GM18861 (cell line): ENCODE results near the gene SPESP1.

Source experiments
- ATAC-seq: cut with Tn5 transposase; IDR thresholded peaks from one replicate; pipeline ENCODE4 v1.9.1; 2021; ENCODE audit not compliant: unreplicated experiment

The SPESP1 gene

GRCh38 chr15:68930268-68931022 lies at the start of gene SPESP1:
Gene SPESP1 (plus strand): TSS chr15:68930525. CDS start chr15:68930654, 129 bp downstream.
- ATAC-seq = peak; percentile 57

DNA sequence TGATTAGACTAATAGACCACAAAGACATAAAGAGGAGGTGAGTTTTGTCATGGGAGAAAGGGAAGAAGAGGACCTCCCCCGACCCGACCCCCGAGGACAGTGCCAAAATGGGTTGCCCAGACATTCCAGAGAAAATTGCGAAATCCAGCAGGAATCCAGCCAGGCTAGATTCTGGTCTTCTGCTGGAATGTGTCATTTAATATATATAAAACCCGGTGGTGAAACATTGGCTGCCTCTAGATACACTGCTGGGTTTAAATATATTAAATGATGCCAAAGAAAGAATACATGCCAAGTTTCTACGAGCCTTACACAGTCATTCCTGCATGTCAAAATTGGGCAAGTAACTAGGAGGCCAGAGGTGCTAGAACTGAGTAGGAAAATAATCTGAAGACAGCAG lies 45.3 kb upstream of the SPESP1 start:
- ATAC-seq = no peak

DNA sequence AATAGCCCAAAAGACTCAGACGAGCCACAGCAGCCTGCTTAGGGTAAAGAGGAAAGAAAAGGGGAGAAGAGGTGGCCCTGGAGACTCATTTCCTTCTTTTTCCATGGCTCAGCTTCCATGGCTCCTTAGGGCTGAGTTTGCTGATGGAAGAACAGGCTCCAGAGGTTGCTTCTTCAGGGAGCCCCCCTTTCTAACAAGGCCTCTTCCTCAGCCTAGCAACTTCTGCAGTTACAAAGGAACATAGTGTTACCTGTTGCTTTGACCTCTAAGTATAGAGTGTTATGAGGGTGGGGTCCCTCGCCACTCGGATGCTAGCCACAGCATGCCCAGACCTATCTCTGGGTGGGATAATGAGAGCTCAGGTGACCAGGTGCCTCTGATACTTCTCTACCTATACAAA lies 43.2 kb upstream of the SPESP1 start:
- ATAC-seq = no peak

GRCh38 chr15:68887819-68888218 lies 42.5 kb upstream of the SPESP1 start:
- no peak for ATAC-seq

DNA sequence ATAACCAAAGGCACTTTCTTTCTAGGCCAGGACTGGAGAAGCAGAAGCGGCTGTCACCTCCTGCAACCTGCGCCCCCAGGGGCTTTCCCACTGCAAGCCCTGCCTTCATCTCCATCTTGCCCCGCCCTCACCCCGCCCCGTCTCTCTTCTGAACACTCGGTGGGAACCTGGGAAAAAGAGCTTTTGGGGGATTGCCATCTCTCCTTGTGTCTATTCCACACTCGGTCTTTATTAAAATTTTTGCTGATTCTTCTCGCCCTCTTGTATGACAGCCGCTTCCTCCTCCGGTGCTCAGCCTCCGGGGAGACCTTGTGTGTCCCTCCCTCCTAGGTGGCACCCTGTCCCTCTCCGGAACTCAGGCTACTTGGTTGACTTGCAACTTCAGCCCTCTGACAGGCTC lies 41.9 kb upstream of the SPESP1 start:
- ATAC-seq = no peak

GRCh38 chr15:68894208-68894607 lies 36.1 kb upstream of the SPESP1 start:
- no peak for ATAC-seq

DNA sequence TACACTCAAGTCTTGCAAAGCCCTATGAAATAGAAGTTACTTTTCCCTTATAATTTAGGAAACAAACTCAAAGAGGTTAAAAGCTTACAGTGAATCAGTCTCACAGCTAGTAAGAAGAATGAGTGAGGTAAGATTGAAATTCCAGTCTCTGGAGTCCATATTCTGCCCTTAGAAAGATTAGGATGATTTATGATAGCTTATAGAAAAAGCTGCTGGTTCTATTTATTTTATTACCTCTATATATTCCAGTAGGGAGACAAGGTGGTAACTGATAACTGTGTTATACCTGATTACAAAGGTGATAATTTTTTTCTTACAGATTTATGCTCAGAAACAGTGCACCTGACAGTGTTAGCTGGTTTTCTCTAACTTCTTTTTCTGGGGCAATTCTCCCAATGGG lies 34.1 kb upstream of the SPESP1 start:
- ATAC-seq = no peak

DNA sequence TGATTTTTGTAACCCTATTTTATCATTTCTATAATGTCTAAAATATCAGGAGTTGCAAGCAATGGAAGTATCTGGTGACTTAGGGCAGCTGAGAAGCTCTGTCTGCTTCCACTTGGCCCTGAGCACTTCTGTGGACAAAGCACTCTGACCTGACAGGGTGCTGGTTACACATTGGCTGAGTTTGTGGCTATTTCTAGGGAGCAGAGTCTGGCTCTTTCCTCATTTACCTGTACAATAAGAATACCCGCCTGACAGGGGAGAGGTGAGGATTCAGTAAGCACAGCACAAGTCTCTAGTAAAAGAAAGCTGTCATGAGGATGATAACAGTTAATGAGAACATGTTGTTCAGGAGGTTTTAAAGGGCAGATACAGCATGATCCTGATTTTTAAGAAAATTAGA lies 33.3 kb upstream of the SPESP1 start:
- no peak for ATAC-seq

GRCh38 chr15:68900027-68900426 lies 30.3 kb upstream of the SPESP1 start:
- ATAC-seq = no peak

DNA sequence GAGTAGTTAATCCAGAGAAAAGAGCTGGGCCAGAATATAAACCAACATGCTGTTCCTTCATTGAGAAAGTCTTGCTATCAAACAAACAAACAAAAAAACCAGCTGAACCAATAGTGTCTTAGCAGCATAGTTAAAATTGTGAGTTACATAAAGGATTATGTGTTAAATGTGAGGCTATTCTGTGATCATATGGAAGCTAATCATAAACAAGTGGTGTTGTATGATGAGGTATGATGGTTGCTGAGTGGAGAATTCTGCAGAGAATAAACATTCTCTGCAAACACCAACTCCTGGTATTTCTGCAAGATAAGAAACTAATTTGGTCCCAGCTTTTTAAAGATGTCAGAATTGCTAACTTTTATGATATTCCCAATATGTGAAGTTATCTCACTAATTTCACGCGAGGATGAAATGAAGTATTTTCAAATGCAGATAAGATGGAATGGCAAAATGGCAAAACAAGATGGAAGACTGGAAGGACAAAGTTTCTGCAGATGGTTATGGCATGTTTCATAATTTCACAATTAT lies 22.9 kb upstream of the SPESP1 start:
- ATAC-seq = no peak

- ATAC-seq = no peak
Observed at GRCh38 chr15:68909601-68910100, 20.7 kb upstream of the SPESP1 start.

GRCh38 chr15:68910341-68910740 lies 20.0 kb upstream of the SPESP1 start:
- ATAC-seq = no peak

DNA sequence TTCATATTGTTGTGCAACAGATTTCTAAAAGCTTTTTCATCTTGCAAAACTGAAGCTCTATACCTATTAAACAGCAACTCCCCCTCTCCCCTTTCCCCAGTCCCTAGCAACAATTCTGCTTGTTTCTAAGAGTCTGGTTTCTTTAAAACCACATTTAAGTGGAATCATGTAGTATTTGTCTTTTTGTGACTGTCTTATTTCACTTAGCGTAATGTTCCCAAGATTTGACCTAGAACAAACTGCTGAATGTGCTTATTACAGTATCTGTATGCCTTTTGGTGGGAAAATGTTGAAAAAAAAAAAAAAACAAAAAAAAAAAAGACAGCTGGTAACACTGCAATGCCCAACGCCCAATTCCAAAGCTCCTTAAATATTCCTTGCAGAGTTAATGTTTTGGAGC lies 19.5 kb upstream of the SPESP1 start:
- no peak for ATAC-seq

DNA sequence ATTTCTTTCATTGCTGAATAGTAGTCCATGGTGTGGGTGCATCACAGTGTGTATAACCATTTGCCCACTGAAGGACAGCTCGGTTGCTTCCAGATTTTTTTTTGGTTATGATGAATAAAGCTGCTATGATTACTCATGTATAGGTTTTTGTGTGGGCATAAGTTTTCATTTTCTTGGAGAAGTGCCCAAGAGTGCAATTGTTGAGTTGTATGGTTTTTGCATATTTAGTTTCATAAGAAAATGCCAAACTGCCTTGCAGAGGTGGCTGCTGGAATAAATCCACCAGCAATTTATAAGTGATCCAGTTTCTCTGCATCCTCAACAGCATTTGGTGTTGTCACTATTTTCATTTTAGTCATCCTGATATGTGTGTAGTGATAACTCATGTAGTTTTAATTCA lies 8.4 kb upstream of the SPESP1 start:
- no peak for ATAC-seq

- ATAC-seq = no peak
Observed at GRCh38 chr15:68924866-68925560, 5.3 kb upstream of the SPESP1 start.

DNA sequence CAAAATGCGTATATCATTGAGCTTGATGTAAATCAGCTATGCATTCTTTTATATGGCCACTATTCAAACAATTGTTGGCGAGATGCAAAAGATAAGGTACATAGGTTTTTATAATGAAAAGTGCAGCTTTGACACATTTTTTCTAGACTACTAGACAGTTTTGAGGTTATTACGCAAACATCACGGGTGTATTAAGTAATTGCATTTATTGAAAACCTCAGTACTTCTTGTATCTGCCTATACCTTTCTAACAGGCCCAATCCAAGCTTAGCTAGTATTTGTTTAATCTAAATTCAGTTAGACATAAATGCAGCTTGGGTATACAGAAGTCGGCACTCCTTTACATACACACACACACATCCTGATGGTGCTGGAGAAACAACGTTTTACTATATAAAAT lies 2.7 kb downstream of the SPESP1 start:
- ATAC-seq = no peak

DNA sequence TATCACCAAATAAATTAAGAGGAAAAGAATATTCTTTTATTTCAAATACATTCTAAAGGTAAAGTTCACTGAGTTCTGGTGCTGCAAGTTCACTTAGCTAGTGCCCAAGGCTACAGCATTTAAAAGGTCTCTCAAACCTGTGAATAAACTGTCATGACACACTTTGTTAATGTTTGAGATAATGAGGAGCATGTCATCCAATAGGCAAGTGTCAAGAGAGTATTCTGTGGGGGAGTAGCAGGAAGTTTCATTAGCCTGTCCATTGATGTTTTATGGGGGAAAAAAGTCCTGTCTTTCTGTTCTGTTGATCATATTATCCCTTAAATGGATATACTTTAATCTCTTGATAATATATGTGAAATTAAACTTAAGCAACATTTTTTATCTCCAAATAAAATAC lies 4.0 kb downstream of the SPESP1 start:
- no peak for ATAC-seq

DNA sequence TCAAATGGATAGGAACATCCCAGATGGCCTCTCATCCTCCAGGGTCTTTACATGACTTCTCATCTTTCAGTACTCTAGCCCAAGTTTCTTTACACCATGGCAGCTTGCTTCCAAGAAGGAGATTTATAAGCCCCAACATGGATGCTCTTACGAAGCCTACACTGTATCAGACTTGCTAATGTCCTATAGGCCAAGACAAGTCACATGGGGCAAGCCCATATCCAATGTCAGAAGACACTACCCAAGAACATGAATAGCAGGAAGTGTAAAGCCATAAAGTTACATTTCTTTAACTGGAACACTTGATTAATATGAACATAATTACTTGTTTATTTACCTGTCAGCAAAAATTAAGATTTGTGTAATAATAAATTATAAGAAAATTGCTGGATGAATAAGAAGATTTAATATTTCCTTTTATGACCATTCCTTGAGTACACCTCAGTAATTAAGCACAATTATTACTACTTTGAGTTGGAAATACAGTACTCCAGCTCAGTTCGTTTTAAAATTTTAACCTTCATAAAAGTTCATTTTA lies 5.1 kb downstream of the SPESP1 start:
- ATAC-seq = no peak

GRCh38 chr15:68939501-68939900 lies 9.2 kb downstream of the SPESP1 start:
- no peak for ATAC-seq

DNA sequence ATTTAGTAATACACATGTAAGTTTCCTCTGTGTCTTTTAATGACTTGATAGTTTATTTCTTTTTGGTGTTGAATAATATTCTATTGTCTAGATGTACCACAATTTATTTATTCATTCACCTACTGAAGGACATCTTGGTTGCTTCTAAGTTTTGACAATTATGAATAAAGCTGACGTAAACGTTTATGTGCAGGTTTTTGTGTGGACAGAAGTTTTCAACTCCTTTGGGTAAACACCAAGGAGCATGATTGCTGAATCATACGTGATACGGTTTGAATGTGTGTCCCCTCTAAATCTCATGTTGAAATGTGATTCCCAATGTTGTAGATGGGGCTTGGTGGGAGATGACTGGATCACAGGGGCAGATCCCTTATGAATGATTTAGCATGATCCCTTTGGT lies 21.5 kb downstream of the SPESP1 start:
- ATAC-seq = no peak

DNA sequence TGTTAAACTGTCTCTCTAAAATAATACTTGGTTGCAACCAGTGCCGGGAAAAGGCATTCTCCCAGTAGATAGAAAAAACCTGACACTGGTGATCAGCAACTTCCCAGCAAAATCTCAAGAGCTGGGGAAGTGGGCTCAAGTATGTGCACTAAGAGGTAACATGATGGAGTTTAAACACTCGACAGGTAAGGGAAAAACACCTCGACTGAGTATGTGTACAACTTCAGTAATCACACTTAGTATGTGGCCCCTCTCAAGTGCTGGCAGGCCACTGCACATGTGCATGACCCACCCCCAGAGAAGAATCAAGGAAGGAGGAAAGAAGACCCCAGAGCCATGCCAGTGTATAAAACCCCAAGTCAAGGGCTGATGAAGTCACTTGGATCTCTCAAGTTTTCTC lies 27.4 kb downstream of the SPESP1 start:
- ATAC-seq = no peak

- ATAC-seq = no peak
Observed at GRCh38 chr15:68958597-68958996, 28.3 kb downstream of the SPESP1 start.
